Measurements from ENCODE around the gene GPR161. TPM values are rescaled to one million over a fixed set of nuclear protein-coding genes. Genes with fewer than 3 reads are reported as not detected.

GPR161 gene
- total and polyA plus RNA-seq, 4 donors, result 6.0 to 19.8 (median 13.8) TPM

- H3K4me1 ChIP-seq (ENCODE audit: control insufficient read depth in 1 of 2, insufficient read depth in 2 of 2, low read length in 2 of 2), result no peaks in the 10 kb centered on the region
- ATAC-seq (ENCODE audit: low FRiP score) (no peak), DNase-seq (no peak)
- intact Hi-C loops (cut with DNase I), result loop anchor here (10.0 kb wide), 2 partner anchors 217 to 227 kb away; no protein-coding TSS in a partner anchor
- H3K4me3 ChIP-seq (ENCODE audit: low read length in 2 of 2), result no peak overlapping the region
- no peak overlapping the region for H3K27ac ChIP-seq (ENCODE audit: low read depth in 1 of 2, low read length in 2 of 2)
- no peaks in the 10 kb centered on the region for H3K27me3 ChIP-seq (ENCODE audit: control insufficient read depth in 1 of 2, insufficient read depth in 2 of 2, low read length in 1 of 2)
- 73 to 77% methylated on average over 12 of the region's 12 CpGs for WGBS, 2 donors
- no peaks in the 10 kb centered on the region for H3K9me3 ChIP-seq (ENCODE audit: control insufficient read depth, low read length)
- H3K36me3 ChIP-seq (ENCODE audit: control insufficient read depth in 1 of 2, insufficient read depth in 2 of 2, low read length in 1 of 2), result peaks cover 3% of the 10 kb centered on the region in 2 donors
Measured at GRCh38 chr1:168097921-168098528, 38.7 kb downstream of the GPR161 start.

GRCh38 chr1:168096296-168097165 lies 40.2 kb downstream of the GPR161 start:
- H3K36me3 ChIP-seq (ENCODE audit: control insufficient read depth in 1 of 2, insufficient read depth in 2 of 2, low read length in 1 of 2), result peaks cover 0 to 3% of the 10 kb centered on the region in 2 donors
- H3K27ac ChIP-seq (ENCODE audit: low read depth in 1 of 2, low read length in 2 of 2), result no peak overlapping the region
- intact Hi-C loops (cut with DNase I), result loop anchor here (10.0 kb wide), 2 partner anchors 218 to 228 kb away; no protein-coding TSS in a partner anchor
- ATAC-seq (ENCODE audit: low FRiP score), result no peak
- no peak for DNase-seq
- WGBS, 2 donors, result 94 to 95% methylated on average over 27 of the region's 27 CpGs
- no peaks in the 10 kb centered on the region for H3K27me3 ChIP-seq (ENCODE audit: control insufficient read depth in 1 of 2, insufficient read depth in 2 of 2, low read length in 1 of 2)
- no peaks in the 10 kb centered on the region for H3K4me1 ChIP-seq (ENCODE audit: control insufficient read depth in 1 of 2, insufficient read depth in 2 of 2, low read length in 2 of 2)
- H3K4me3 ChIP-seq (ENCODE audit: low read length in 2 of 2), result no peak overlapping the region
- H3K9me3 ChIP-seq (ENCODE audit: control insufficient read depth, low read length), result no peaks in the 10 kb centered on the region

GRCh38 chr1:168095476-168095875 lies 41.3 kb downstream of the GPR161 start:
- H3K4me3 ChIP-seq (ENCODE audit: low read length in 2 of 2), result no peak overlapping the region
- no peaks in the 10 kb centered on the region for H3K27me3 ChIP-seq (ENCODE audit: control insufficient read depth in 1 of 2, insufficient read depth in 2 of 2, low read length in 1 of 2)
- 94 to 95% methylated on average over 6 of the region's 6 CpGs for WGBS, 2 donors
- no peaks in the 10 kb centered on the region for H3K4me1 ChIP-seq (ENCODE audit: control insufficient read depth in 1 of 2, insufficient read depth in 2 of 2, low read length in 2 of 2)
- H3K27ac ChIP-seq (ENCODE audit: low read depth in 1 of 2, low read length in 2 of 2), result no peak overlapping the region
- no peak for ATAC-seq (ENCODE audit: low FRiP score)
- DNase-seq, result no peak
- intact Hi-C loops (cut with DNase I), result loop anchor here (10.0 kb wide), 2 partner anchors 219 to 229 kb away; no protein-coding TSS in a partner anchor
- H3K9me3 ChIP-seq (ENCODE audit: control insufficient read depth, low read length), result no peaks in the 10 kb centered on the region
- peaks cover 0 to 3% of the 10 kb centered on the region in 2 donors for H3K36me3 ChIP-seq (ENCODE audit: control insufficient read depth in 1 of 2, insufficient read depth in 2 of 2, low read length in 1 of 2)

- no peak for ATAC-seq (ENCODE audit: low FRiP score)
Measured at GRCh38 chr1:168093616-168094015, 43.1 kb downstream of the GPR161 start.

GRCh38 chr1:168092566-168093355 lies 44.0 kb downstream of the GPR161 start:
- Histone ChIP-seq H3K9me3 (ENCODE audit: control insufficient read depth, low read length) (no peaks in the 10 kb centered on the region), H3K4me1 (ENCODE audit: control insufficient read depth in 1 of 2, insufficient read depth in 2 of 2, low read length in 2 of 2) (no peaks in the 10 kb centered on the region), H3K36me3 (ENCODE audit: control insufficient read depth in 1 of 2, insufficient read depth in 2 of 2, low read length in 1 of 2) (peaks cover 0 to 3% of the 10 kb centered on the region in 2 donors), H3K27me3 (ENCODE audit: control insufficient read depth in 1 of 2, insufficient read depth in 2 of 2, low read length in 1 of 2) (no peaks in the 10 kb centered on the region), H3K27ac (ENCODE audit: low read depth in 1 of 2, low read length in 2 of 2) (no peak overlapping the region), H3K4me3 (ENCODE audit: low read length in 2 of 2) (no peak overlapping the region)
- ATAC-seq (ENCODE audit: low FRiP score), result no peak
- no peak for DNase-seq
- 61% methylated on average over 16 of the region's 16 CpGs for WGBS, 2 donors
- intact Hi-C loops (cut with DNase I), result loop anchor here (10.0 kb wide), 2 partner anchors 222 to 232 kb away; no protein-coding TSS in a partner anchor

More at GRCh38 chr1:168093616-168094015, 43.1 kb downstream of the GPR161 start:
- Histone ChIP-seq H3K4me3 (ENCODE audit: low read length in 2 of 2) (no peak overlapping the region), H3K27ac (ENCODE audit: low read depth in 1 of 2, low read length in 2 of 2) (no peak overlapping the region), H3K4me1 (ENCODE audit: control insufficient read depth in 1 of 2, insufficient read depth in 2 of 2, low read length in 2 of 2) (no peaks in the 10 kb centered on the region), H3K9me3 (ENCODE audit: control insufficient read depth, low read length) (no peaks in the 10 kb centered on the region), H3K36me3 (ENCODE audit: control insufficient read depth in 1 of 2, insufficient read depth in 2 of 2, low read length in 1 of 2) (peaks cover 0 to 3% of the 10 kb centered on the region in 2 donors), H3K27me3 (ENCODE audit: control insufficient read depth in 1 of 2, insufficient read depth in 2 of 2, low read length in 1 of 2) (no peaks in the 10 kb centered on the region)
- intact Hi-C loops (cut with DNase I), result loop anchor here (10.0 kb wide), 2 partner anchors 221 to 231 kb away; no protein-coding TSS in a partner anchor
- WGBS, 2 donors, result 96 to 98% methylated on average over 4 of the region's 4 CpGs
- DNase-seq, result no peak

- intact Hi-C loops (cut with DNase I), result loop anchor here (10.0 kb wide), 2 partner anchors 223 to 233 kb away; no protein-coding TSS in a partner anchor
- H3K4me1 ChIP-seq (ENCODE audit: control insufficient read depth in 1 of 2, insufficient read depth in 2 of 2, low read length in 2 of 2), result no peaks in the 10 kb centered on the region
- H3K4me3 ChIP-seq (ENCODE audit: low read length in 2 of 2), result no peak overlapping the region
- no peak for ATAC-seq (ENCODE audit: low FRiP score)
- H3K36me3 ChIP-seq (ENCODE audit: control insufficient read depth in 1 of 2, insufficient read depth in 2 of 2, low read length in 1 of 2), result peaks cover 0 to 3% of the 10 kb centered on the region in 2 donors
- no peak for DNase-seq
- H3K27me3 ChIP-seq (ENCODE audit: control insufficient read depth in 1 of 2, insufficient read depth in 2 of 2, low read length in 1 of 2), result no peaks in the 10 kb centered on the region
- H3K27ac ChIP-seq (ENCODE audit: low read depth in 1 of 2, low read length in 2 of 2), result no peak overlapping the region
- WGBS, 2 donors, result 29 to 33% methylated on average over 8 of the region's 8 CpGs
- H3K9me3 ChIP-seq (ENCODE audit: control insufficient read depth, low read length), result no peaks in the 10 kb centered on the region
Measured at GRCh38 chr1:168091720-168092550, 44.8 kb downstream of the GPR161 start.

GRCh38 chr1:168091063-168091462 lies 45.7 kb downstream of the GPR161 start:
- no peaks in the 10 kb centered on the region for H3K9me3 ChIP-seq (ENCODE audit: control insufficient read depth, low read length)
- no peak for DNase-seq
- H3K36me3 ChIP-seq (ENCODE audit: control insufficient read depth in 1 of 2, insufficient read depth in 2 of 2, low read length in 1 of 2), result peaks cover 0 to under 1% of the 10 kb centered on the region in 2 donors
- no peak for ATAC-seq (ENCODE audit: low FRiP score)
- intact Hi-C loops (cut with DNase I), result loop anchor here (10.0 kb wide), 2 partner anchors 224 to 234 kb away; no protein-coding TSS in a partner anchor
- no peaks in the 10 kb centered on the region for H3K4me1 ChIP-seq (ENCODE audit: control insufficient read depth in 1 of 2, insufficient read depth in 2 of 2, low read length in 2 of 2)
- no peak overlapping the region for H3K4me3 ChIP-seq (ENCODE audit: low read length in 2 of 2)
- 93 to 94% methylated on average over 9 of the region's 9 CpGs for WGBS, 2 donors
- H3K27me3 ChIP-seq (ENCODE audit: control insufficient read depth in 1 of 2, insufficient read depth in 2 of 2, low read length in 1 of 2), result no peaks in the 10 kb centered on the region
- H3K27ac ChIP-seq (ENCODE audit: low read depth in 1 of 2, low read length in 2 of 2), result no peak overlapping the region
